Measurements from ENCODE around the gene GYS1.
"Not testable (repeated sequence)": the region's sequence is repeated elsewhere in the genome, so short reads cannot be mapped to it uniquely, and the experiment has no call there.

GYS1 gene

GRCh38 chr19:48933382-48933932, 59.7 kb downstream of the GYS1 start, which contains the start of gene DHDH:
Gene DHDH (plus strand): TSS chr19:48933699. CDS start chr19:48933722, 23 bp downstream.
- DNase-seq: peak; percentile 92

GRCh38 chr19:48928164-48929025, 64.7 kb downstream of the GYS1 start:
- DNase-seq: no peak

- not testable (repeated sequence) for DNase-seq
These were observed 65.4 kb downstream of the GYS1 start for GRCh38 chr19:48927692-48928091.

GRCh38 chr19:48926909-48927308, 66.2 kb downstream of the GYS1 start:
- DNase-seq: no peak

GRCh38 chr19:48925890-48926289, 67.2 kb downstream of the GYS1 start:
- DNase-seq: not testable (repeated sequence)

GRCh38 chr19:48925240-48925843, 67.8 kb downstream of the GYS1 start:
- DNase-seq: no peak

- no peak for DNase-seq
These were observed 70.3 kb downstream of the GYS1 start for GRCh38 chr19:48922548-48923490.

GRCh38 chr19:48921721-48922500, 71.2 kb downstream of the GYS1 start:
- no peak for DNase-seq

GRCh38 chr19:48920949-48921348, 72.2 kb downstream of the GYS1 start:
- no peak for DNase-seq

GRCh38 chr19:48919271-48919670, 73.8 kb downstream of the GYS1 start:
- not testable (repeated sequence) for DNase-seq

GRCh38 chr19:48918801-48919247, 74.3 kb downstream of the GYS1 start:
- DNase-seq: no peak
